HCT116 (cell line): ENCODE measurements around the gene PARP12. TPM values are rescaled to one million over a fixed set of nuclear protein-coding genes. Genes with fewer than 3 reads are reported as not detected.

Experiments used
- ATAC-seq: fragments of 200-7000 bp; cut with Tn5 transposase; 2 replicates; pipeline ENCODE4 v1.9.1; 2020; ENCODE audit warnings: mild to moderate bottlenecking, moderate library complexity
- BruUV-seq: library from RNA; stranded (reverse); fragments of 400-500 nt; replicated peaks from 2 replicates; lab custom pipeline; 2021; lab: Mats Ljungman, UMichigan
- CTCF ChIA-PET: fragments of 300-600 bp; sonication (Branson Sonifier 250); formaldehyde crosslinking; loops from one replicate; lab custom pipeline; 2021; ENCODE audit warnings: antibody characterized with exemption; lab: Charles Lee
- POLR2A ChIA-PET: fragments of 300-600, 350-600 bp; sonication (Branson Sonifier 250); formaldehyde crosslinking; loops from one replicate; lab custom pipeline; 2021; ENCODE audit warnings: antibody characterized with exemption; lab: Charles Lee
- RAD21 ChIA-PET, 2 experiments: fragments of 300-600 bp; sonication (Branson Sonifier 250); formaldehyde crosslinking; loops; one replicate each; lab custom pipeline; 2023; ENCODE audit warnings: low total read pairs in 2 of 2; ENCODE audit not compliant: uncharacterized antibody in 2 of 2, unreplicated experiment in 2 of 2, low non-redundant PET in 1 of 2; lab: Charles Lee
- DNase-seq: peaks from one replicate; pipeline ENCODE4 v3.0.0-alpha.2; 2010; ENCODE audit warnings: low read depth, low spot score
- H2AFZ ChIP-seq: fragments of 200-600 bp; shearing (Covaris generic), sonication (generic); 2 replicates; pipeline ENCODE4 v1.6.1; 2017; ENCODE audit warnings: low read depth, mixed run types, mixed read lengths, antibody characterized with exemption, low read length; ENCODE audit not compliant: poor library complexity, severe bottlenecking
- H3K27ac ChIP-seq: 2 replicates; pipeline ENCODE4 v1.5.1; 2012; ENCODE audit warnings: low read depth, low read length
- H3K27me3 ChIP-seq: fragments of 200-600 bp; sonication (generic); 2 replicates; pipeline ENCODE4 v1.6.1; 2016; ENCODE audit warnings: mixed run types, low read length, mixed read lengths; ENCODE audit not compliant: insufficient read depth
- H3K36me3 ChIP-seq, 2 experiments: fragments of 200-500 bp in 1 of 2; fragments of 200-600 bp in 1 of 2; sonication (Bioruptor generic) in 1 of 2; sonication (generic) in 1 of 2; 2 replicates each; pipeline versions ENCODE4 v1.5.1 to v1.6.1; 2014 to 2016; ENCODE audit warnings: low read length in 2 of 2, inconsistent platforms in 1 of 2, mixed read lengths in 1 of 2, mixed run types in 1 of 2; ENCODE audit not compliant: insufficient read depth in 2 of 2, control insufficient read depth in 1 of 2
- H3K4me1 ChIP-seq, 2 experiments: fragments of 200-600 bp in 1 of 2; sonication (generic) in 1 of 2; 2 replicates each; pipeline versions ENCODE4 v1.5.1 to v1.6.1; 2012 to 2017; ENCODE audit warnings: low read length in 2 of 2, inconsistent platforms in 1 of 2, mild to moderate bottlenecking in 1 of 2, mixed read lengths in 1 of 2, mixed run types in 1 of 2, moderate library complexity in 1 of 2; ENCODE audit not compliant: insufficient read depth in 2 of 2, control insufficient read depth in 1 of 2
- H3K4me2 ChIP-seq: fragments of 200-600 bp; sonication (generic); 2 replicates; pipeline ENCODE4 v1.6.1; 2017; ENCODE audit warnings: mixed run types, low read length, mixed read lengths
- H3K4me3 ChIP-seq, 2 experiments: fragments of 200-600 bp in 1 of 2; sonication (generic) in 1 of 2; replicated peaks in 1 of 2; 2 replicates each; pipeline ENCODE4 v1.5.1; 2011 to 2016; ENCODE audit warnings: low read length in 2 of 2, control low read depth in 1 of 2, low read depth in 1 of 2, mild to moderate bottlenecking in 1 of 2, mixed read lengths in 1 of 2, mixed run types in 1 of 2
- H3K79me2 ChIP-seq: fragments of 200-600 bp; sonication (generic); 2 replicates; pipeline ENCODE4 v1.6.1; 2017; ENCODE audit warnings: mild to moderate bottlenecking, mixed run types, low read length, moderate library complexity, mixed read lengths; ENCODE audit not compliant: insufficient read depth
- H3K9ac ChIP-seq: fragments of 200-600 bp; sonication (generic); 2 replicates; pipeline ENCODE4 v1.6.1; 2016; ENCODE audit warnings: low read length, mixed read lengths
- H3K9me2 ChIP-seq: fragments of 200-600 bp; sonication (generic), shearing (Covaris generic); 2 replicates; pipeline ENCODE4 v1.6.1; 2017; ENCODE audit warnings: mixed run types, mild to moderate bottlenecking, moderate library complexity; ENCODE audit not compliant: insufficient read depth
- H3K9me3 ChIP-seq, 2 experiments: fragments of 200-500 bp in 1 of 2; fragments of 200-600 bp in 1 of 2; sonication (Bioruptor generic) in 1 of 2; sonication (generic) in 1 of 2; 2 replicates each; pipeline ENCODE4 v1.6.1; 2014 to 2017; ENCODE audit warnings: low read length in 2 of 2, mixed read lengths in 2 of 2, inconsistent platforms in 1 of 2, low read depth in 1 of 2, mild to moderate bottlenecking in 1 of 2, mixed run types in 1 of 2, moderate library complexity in 1 of 2; ENCODE audit not compliant: control insufficient read depth in 1 of 2, insufficient read depth in 1 of 2
- H4K20me1 ChIP-seq: fragments of 200-600 bp; sonication (generic), shearing (Covaris generic); 2 replicates; pipeline ENCODE4 v1.6.1; 2017; ENCODE audit warnings: mixed run types, mild to moderate bottlenecking, moderate library complexity; ENCODE audit not compliant: insufficient read depth
- CEBPB ChIP-seq: IDR thresholded peaks from 2 replicates; pipeline ENCODE4 v1.6.1; 2012; ENCODE audit warnings: low read depth
- EGR1 ChIP-seq: IDR thresholded peaks from 2 replicates; pipeline ENCODE4 v1.6.1; 2012; ENCODE audit warnings: low read depth
- POLR2A ChIP-seq: IDR thresholded peaks from 2 replicates; pipeline ENCODE4 v1.7.0; 2011; ENCODE audit warnings: borderline replicate concordance; ENCODE audit not compliant: insufficient read depth, insufficient read length; ENCODE audit errors: extremely low read depth
- RAD21 ChIP-seq: IDR thresholded peaks from 2 replicates; pipeline ENCODE4 v1.6.1; 2012; ENCODE audit warnings: low read depth, mild to moderate bottlenecking
- REST ChIP-seq: IDR thresholded peaks from 2 replicates; pipeline ENCODE4 v1.6.1; 2012; ENCODE audit warnings: low read depth
- SP1 ChIP-seq: IDR thresholded peaks from 2 replicates; pipeline ENCODE4 v1.6.1; 2012; ENCODE audit warnings: low read depth
- TCF7L2 ChIP-seq: IDR thresholded peaks from 2 replicates; pipeline ENCODE4 v1.7.0; 2011; ENCODE audit warnings: borderline replicate concordance, inconsistent platforms; ENCODE audit not compliant: insufficient read depth, insufficient read length; ENCODE audit errors: extremely low read depth
- YY1 ChIP-seq: IDR thresholded peaks from 2 replicates; pipeline ENCODE4 v1.6.1; 2011; ENCODE audit warnings: low read length, low read depth, moderate library complexity, mild to moderate bottlenecking; ENCODE audit not compliant: insufficient replicate concordance; ENCODE audit errors: extremely low read depth
- intact Hi-C: fragments of 100-400 bp; cut with micrococcal nuclease; formaldehyde crosslinking; loops from 2 replicates; pipeline ENCODE4 v1.10.0; 2022
- total RNA-seq: library from RNA; stranded (reverse); gene quantifications from one replicate; pipeline ENCODE4 v1.2.1, GENCODE V29; 2021; ENCODE audit not compliant: unreplicated experiment

The PARP12 gene
- total RNA-seq, 1 experiment from 2014 or later, result 17.7 TPM

- Histone ChIP-seq H3K9me3 (no peaks in the 10 kb centered on the region), H3K27ac (no peak overlapping the region), H2AFZ (no peak overlapping the region), H3K27me3 (no peaks in the 10 kb centered on the region), H3K4me3 (no peak overlapping the region), H3K4me1 (peaks cover 19 to 34% of the 10 kb centered on the region in 2 experiments), H4K20me1 (no peaks in the 10 kb centered on the region), H3K4me2 (no peak overlapping the region), H3K36me3 (peaks cover 0 to 6% of the 10 kb centered on the region in 2 experiments; a peak in 1 of 4 replicates)
- BruUV-seq, result no TSS peak
- DNase-seq (no peak), ATAC-seq (no peak)
- intact Hi-C loops, result no loop called here
- ChIA-PET RAD21 (no interaction called here), CTCF (no interaction called here)
- TF ChIP-seq EGR1 (no peak), CEBPB (no peak), POLR2A (no peak), SP1 (no peak), RAD21 (no peak), YY1 (no peak), REST (no peak), TCF7L2 (no peak)
- TF ChIP-seq, all 23 proteins: peak for 0
- no peaks in the 10 kb centered on the region for H3K9me2 ChIP-seq
- H3K9ac ChIP-seq, result no peak overlapping the region
- peaks cover 7% of the 10 kb centered on the region; the same call in 1 of the 2 replicates for H3K79me2 ChIP-seq
- POLR2A ChIA-PET, result no interaction called here
These were observed 6.2 kb downstream of the PARP12 start for GRCh38 chr7:140056431-140057142.
